GM13976 (cell line): ENCODE data around the gene CARD10.

Source experiments
- DNase-seq: peaks from one replicate; pipeline ENCODE4 v3.0.0; 2012; ENCODE audit warnings: low spot score
- in situ Hi-C: fragments of 300-500 bp; cut with MboI; formaldehyde crosslinking; loops from one replicate; pipeline ENCODE4 v1.12.0; 2022; ENCODE audit warnings: low sequenced_read_pairs, mixed read lengths, inconsistent platforms; ENCODE audit not compliant: unreplicated experiment
- TF ChIP-seq, protein P1 (sequence below): IDR thresholded peaks from 2 replicates; pipeline ENCODE4 v1.5.1; 2012; ENCODE audit warnings: borderline replicate concordance, mild to moderate bottlenecking; ENCODE audit not compliant: insufficient read depth; ENCODE audit errors: extremely low read depth, missing control alignments, control extremely low read depth

The CARD10 gene

GRCh38 chr22:37499789-37500540, 19.2 kb downstream of the CARD10 start:
- DNase-seq, result no peak
- TF ChIP-seq, protein P1, sequence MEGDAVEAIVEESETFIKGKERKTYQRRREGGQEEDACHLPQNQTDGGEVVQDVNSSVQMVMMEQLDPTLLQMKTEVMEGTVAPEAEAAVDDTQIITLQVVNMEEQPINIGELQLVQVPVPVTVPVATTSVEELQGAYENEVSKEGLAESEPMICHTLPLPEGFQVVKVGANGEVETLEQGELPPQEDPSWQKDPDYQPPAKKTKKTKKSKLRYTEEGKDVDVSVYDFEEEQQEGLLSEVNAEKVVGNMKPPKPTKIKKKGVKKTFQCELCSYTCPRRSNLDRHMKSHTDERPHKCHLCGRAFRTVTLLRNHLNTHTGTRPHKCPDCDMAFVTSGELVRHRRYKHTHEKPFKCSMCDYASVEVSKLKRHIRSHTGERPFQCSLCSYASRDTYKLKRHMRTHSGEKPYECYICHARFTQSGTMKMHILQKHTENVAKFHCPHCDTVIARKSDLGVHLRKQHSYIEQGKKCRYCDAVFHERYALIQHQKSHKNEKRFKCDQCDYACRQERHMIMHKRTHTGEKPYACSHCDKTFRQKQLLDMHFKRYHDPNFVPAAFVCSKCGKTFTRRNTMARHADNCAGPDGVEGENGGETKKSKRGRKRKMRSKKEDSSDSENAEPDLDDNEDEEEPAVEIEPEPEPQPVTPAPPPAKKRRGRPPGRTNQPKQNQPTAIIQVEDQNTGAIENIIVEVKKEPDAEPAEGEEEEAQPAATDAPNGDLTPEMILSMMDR, result no peak
- in situ Hi-C loops, result no loop called here

- no peak for DNase-seq
- in situ Hi-C loops, result no loop called here
- TF ChIP-seq, protein P1, result no peak
Observed at GRCh38 chr22:37499027-37499707, 20.0 kb downstream of the CARD10 start.

DNA sequence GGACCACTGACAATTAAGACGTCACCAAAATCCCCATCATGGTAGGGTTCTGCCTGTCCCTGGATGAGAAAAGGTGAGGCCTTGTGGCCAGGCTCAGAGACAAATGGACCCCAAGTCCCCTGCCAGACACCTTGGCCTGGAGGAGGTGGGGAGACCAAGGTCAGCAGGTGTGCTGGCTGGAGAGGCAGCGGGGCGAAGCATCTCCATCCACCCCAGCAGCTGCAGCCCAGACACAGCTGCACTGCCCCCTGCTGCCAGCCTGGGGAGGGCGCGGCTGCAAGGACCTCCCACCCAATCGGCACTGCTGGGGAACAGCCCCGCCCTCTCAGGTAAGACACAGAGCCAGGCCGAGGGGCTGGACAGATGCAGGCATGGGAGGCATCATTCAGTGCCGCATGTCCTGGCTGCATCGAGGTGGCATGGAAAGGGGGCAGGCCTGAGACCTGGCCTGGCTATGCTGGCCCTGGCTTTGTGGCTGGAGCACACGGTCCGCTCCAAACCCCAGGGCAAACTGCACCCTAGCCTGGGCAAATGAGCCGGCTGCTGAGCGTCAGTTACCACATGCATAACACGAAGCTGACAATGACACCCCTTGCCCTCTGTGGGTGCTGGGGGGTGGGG, 20.8 kb downstream of the CARD10 start:
- TF ChIP-seq, protein P1, result peak; percentile 71
- in situ Hi-C loops, result no loop called here
- DNase-seq, result peak; percentile 89

DNA sequence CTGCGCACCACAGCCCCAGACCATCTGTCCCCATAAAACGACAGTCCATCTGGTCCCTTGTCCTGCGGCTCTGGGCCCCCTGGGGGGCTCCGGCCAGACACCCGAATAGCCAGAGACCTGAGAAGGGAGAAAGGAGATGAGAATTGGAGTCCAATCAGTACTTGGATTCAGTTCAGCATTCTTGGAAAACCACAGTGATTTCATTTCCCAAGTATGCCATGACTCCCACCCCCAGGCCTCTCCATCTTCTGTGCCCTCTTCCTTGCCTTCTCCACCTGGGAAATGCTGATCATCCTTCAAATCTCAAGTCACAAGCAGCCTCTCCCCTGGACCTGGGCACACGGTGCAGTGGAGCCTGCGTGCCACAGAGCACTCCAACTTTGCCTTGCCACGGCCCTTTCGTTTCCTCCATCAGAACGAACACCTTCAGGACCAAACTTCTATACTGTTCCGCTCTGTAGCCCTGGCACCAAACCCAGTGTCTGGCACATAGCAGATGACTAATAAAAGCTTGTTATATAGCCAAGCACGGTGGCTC, 22.1 kb downstream of the CARD10 start:
- DNase-seq, result no peak
- in situ Hi-C loops, result no loop called here
- TF ChIP-seq, protein P1, result no peak

DNA sequence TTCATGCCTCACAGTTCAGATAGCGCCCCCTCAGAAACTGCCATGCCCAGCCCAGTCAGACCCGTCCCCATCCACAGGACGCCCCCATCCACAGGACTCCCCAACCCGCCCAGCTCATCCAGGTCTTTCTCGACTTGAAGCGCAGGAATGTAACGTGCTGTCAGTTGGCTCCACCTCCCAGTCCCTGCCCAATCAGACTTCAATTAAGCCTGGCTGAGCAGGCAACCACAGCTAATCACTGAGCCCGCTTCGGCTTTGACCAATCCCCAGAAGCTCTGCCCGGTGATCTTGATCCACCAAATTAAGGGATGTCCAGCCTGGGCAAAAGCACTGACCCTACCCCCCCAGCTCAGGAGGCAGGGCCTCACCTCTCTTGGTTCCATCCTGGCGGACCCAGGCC, 22.6 kb downstream of the CARD10 start:
- in situ Hi-C loops, result no loop called here
- TF ChIP-seq, protein P1, result no peak
- DNase-seq, result no peak

DNA sequence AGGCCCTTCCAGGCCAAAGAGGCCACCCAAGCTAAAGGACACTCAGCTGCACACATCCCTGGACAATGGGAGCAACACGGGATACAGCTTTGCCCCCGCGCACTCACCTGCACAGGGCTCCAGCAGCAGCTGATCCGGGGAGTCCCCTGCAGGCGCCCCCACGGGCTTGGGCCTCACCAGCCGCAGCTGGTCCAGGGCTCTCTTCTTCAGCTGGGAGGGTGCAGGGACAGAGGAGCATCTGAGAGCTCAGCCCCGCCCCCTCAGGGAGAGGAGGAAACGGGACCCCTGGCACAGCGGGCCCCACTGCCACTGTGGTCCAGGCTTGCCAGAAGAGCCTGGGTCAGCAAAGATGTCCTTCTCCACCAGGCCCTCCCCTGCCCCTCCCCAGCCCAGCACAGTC, 25.2 kb downstream of the CARD10 start:
- no peak for DNase-seq
- in situ Hi-C loops, result no loop called here
- TF ChIP-seq, protein P1, result no peak
